Measurements from ENCODE around the gene INIP. TPM values are rescaled to one million over a fixed set of nuclear protein-coding genes. Genes with fewer than 3 reads are reported as not detected.
"Not testable (repeated sequence)": the region's sequence is repeated elsewhere in the genome, so short reads cannot be mapped to it uniquely, and the experiment has no call there.

The INIP gene
- total and polyA plus RNA-seq, 11 donors: 4.3 to 18.2 (median 12.7) TPM

DNA sequence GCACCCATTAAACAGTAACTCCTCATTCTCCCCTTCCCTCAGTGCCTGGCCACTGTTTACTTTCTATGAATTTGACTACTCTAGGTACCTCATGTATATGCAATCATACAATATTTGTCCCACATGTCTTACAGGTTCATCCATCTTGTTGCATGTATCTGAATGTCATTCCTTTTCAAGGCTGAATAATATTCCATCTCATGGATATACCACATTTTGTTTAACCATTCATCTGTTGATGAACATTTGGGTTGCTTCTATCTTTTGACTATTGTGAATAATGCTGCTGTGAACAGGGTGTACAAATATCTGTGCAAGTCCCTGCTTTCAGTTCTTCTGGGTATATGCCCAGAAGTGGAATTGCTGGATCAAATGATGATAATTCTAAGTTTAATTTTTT is 40.9 kb downstream of the INIP start:
- H3K27ac ChIP-seq: no peak overlapping the region
- DNase-seq (no peak), ATAC-seq (no peak)
- H3K4me1 ChIP-seq: no peaks in the 10 kb centered on the region
- peaks cover 0 to 30% (median 14%) of the 10 kb centered on the region in 12 donors for H3K9me3 ChIP-seq
- H3K4me3 ChIP-seq: no peak overlapping the region
- H3K27me3 ChIP-seq: no peaks in the 10 kb centered on the region
- H3K36me3 ChIP-seq: no peaks in the 10 kb centered on the region
- TF ChIP-seq POLR2A (IDR thresholded peaks at IDR 0.05) (no peak), CTCF (IDR thresholded peaks at IDR 0.05) (no peak)
- intact Hi-C loops (cut with DNase I): no loop called here

GRCh38 chr9:112673221-112673620 is 44.7 kb downstream of the INIP start:
- 92 to 94% (median 93%) methylated on average over 4 of the region's 4 CpGs for WGBS, 4 donors
- intact Hi-C loops (cut with DNase I): not testable (repeated sequence)

GRCh38 chr9:112670991-112671625 is 46.8 kb downstream of the INIP start:
- TF ChIP-seq POLR2A (IDR thresholded peaks at IDR 0.05): no peak
- no peak for TF ChIP-seq CTCF (IDR thresholded peaks at IDR 0.05)
- WGBS, 4 donors: 52 to 65% (median 58%) methylated on average over 7 of the region's 7 CpGs
- no peak for ATAC-seq

More at GRCh38 chr9:112673221-112673620, 44.7 kb downstream of the INIP start:
- not testable (repeated sequence) for H3K4me1 ChIP-seq, H3K27ac ChIP-seq, DNase-seq, H3K36me3 ChIP-seq, H3K27me3 ChIP-seq, ATAC-seq, H3K4me3 ChIP-seq
- peaks cover 0 to 20% (median 12%) of the 10 kb centered on the region in 12 donors for H3K9me3 ChIP-seq

DNA sequence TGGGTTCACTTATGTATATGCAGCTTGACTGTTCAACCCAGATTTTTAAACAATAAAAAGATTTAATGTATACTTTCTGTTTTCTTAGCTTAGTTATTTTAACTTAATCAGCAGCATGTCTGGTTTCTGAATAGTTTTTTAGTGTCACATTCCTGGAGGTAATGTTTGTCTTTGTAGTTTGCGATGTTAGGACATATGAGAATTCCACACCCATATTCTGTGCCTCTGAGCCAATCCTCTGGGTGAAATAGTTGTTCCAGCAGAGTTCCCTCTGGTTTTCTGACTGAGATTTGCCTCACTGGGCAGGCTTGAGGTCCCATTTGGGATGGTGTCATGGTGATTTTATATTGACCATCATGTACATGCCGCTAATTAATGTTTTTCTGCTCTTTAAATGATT is 48.6 kb downstream of the INIP start:
- Histone ChIP-seq H3K36me3 (no peaks in the 10 kb centered on the region), H3K4me1 (no peaks in the 10 kb centered on the region), H3K27ac (no peak overlapping the region), H3K4me3 (no peak overlapping the region), H3K9me3 (no peaks in the 10 kb centered on the region), H3K27me3 (no peaks in the 10 kb centered on the region)
- intact Hi-C loops (cut with DNase I): no loop called here
- ATAC-seq (no peak), DNase-seq (no peak)
- 91 to 98% (median 97%) methylated on average over 2 of the region's 2 CpGs for WGBS, 4 donors
- TF ChIP-seq POLR2A (IDR thresholded peaks at IDR 0.05) (no peak), CTCF (IDR thresholded peaks at IDR 0.05) (no peak)

More at GRCh38 chr9:112670991-112671625, 46.8 kb downstream of the INIP start:
- H3K27ac ChIP-seq: no peak overlapping the region
- H3K36me3 ChIP-seq: no peaks in the 10 kb centered on the region
- H3K4me3 ChIP-seq: no peak overlapping the region
- peaks cover 0 to under 1% (median 0%) of the 10 kb centered on the region in 12 donors for H3K9me3 ChIP-seq
- intact Hi-C loops (cut with DNase I): no loop called here
- H3K27me3 ChIP-seq: no peaks in the 10 kb centered on the region
- no peaks in the 10 kb centered on the region for H3K4me1 ChIP-seq
- DNase-seq: no peak

DNA sequence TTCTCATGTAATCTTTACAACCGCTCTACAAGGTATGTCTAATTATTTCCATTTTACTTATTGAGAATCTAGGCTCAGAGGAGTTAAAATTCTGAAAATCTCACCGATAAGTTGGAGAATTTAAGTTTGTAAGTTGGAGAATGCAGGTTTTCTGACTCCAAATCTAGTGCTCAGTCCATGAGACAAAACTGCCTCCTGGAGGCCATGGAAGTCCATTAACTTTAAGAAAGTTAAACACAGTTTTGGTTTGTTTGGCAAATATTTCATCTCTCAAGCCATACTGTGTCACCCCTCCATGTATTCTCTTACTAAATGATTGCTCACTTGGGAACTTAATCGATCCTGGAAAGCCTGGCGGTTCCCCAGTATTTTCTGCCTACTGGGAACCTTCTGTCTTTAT is 52.6 kb downstream of the INIP start:
- Histone ChIP-seq H3K27me3 (no peaks in the 10 kb centered on the region), H3K27ac (no peak overlapping the region), H3K36me3 (no peaks in the 10 kb centered on the region), H3K4me3 (no peak overlapping the region), H3K4me1 (no peaks in the 10 kb centered on the region), H3K9me3 (no peaks in the 10 kb centered on the region)
- intact Hi-C loops (cut with DNase I): no loop called here
- ATAC-seq (no peak), DNase-seq (no peak)
- WGBS, 4 donors: 77 to 88% (median 85%) methylated on average over 4 of the region's 4 CpGs
- TF ChIP-seq POLR2A (IDR thresholded peaks at IDR 0.05) (no peak), CTCF (IDR thresholded peaks at IDR 0.05) (peak in 4 of 12 donors; percentile 8 to 29 (median 26))

Data from heart left ventricle (tissue), 16 donors.